OCI-LY7 (cell line): ENCODE results near the gene SMG6.

ENCODE experiments used
- EZH2phosphoT487 ChIP-seq: fragments of 200-600 bp; sonication (generic); IDR thresholded peaks from 2 replicates; pipeline ENCODE4 v1.6.1; 2018; ENCODE audit warnings: low read depth, borderline replicate concordance, mild to moderate bottlenecking, mixed run types, antibody characterized with exemption, low read length, moderate library complexity, mixed read lengths
- TF ChIP-seq, protein P1 (sequence below): fragments of 200-600 bp; sonication (generic); conservative IDR thresholded peaks from 2 replicates; pipeline ENCODE4 v1.5.1; 2014; ENCODE audit warnings: mild to moderate bottlenecking, antibody characterized with exemption, low read length, moderate library complexity, mixed read lengths

DNA sequence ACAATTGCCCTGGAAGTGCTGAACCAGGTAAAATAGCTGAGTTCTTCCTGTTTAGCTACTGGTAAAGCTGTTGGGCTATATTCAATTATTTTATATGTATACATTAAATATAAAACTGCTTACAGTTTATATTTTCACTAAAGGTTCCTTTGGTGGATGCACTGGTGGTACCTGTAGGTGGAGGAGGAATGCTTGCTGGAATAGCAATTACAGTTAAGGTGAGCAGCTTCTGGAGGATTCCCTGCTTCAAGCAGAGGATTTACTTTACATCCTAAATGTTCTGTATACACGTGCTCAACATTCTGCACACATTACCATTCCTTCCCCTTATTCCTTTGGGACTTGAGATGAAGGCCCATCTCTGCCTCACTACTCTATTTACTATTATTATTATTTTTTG, 17.8 kb upstream of the SMG6 start:
- TF ChIP-seq, protein P1, sequence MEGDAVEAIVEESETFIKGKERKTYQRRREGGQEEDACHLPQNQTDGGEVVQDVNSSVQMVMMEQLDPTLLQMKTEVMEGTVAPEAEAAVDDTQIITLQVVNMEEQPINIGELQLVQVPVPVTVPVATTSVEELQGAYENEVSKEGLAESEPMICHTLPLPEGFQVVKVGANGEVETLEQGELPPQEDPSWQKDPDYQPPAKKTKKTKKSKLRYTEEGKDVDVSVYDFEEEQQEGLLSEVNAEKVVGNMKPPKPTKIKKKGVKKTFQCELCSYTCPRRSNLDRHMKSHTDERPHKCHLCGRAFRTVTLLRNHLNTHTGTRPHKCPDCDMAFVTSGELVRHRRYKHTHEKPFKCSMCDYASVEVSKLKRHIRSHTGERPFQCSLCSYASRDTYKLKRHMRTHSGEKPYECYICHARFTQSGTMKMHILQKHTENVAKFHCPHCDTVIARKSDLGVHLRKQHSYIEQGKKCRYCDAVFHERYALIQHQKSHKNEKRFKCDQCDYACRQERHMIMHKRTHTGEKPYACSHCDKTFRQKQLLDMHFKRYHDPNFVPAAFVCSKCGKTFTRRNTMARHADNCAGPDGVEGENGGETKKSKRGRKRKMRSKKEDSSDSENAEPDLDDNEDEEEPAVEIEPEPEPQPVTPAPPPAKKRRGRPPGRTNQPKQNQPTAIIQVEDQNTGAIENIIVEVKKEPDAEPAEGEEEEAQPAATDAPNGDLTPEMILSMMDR, result no peak
- TF ChIP-seq EZH2phosphoT487, result no peak
